Nephron (organoid): ENCODE data around the gene PIN1.

Experiments used
- H3K27ac Mint-ChIP-seq, 3 experiments: 2 replicates each; pipeline ENCODE4 v1.8.0; 2020; ENCODE audit warnings: mixed read lengths in 3 of 3, mild to moderate bottlenecking in 2 of 3, moderate library complexity in 1 of 3
- H3K27me3 Mint-ChIP-seq: 2 replicates; pipeline ENCODE4 v1.8.0; 2021; ENCODE audit warnings: low read depth, mild to moderate bottlenecking, moderate library complexity, mixed read lengths
- H3K36me3 Mint-ChIP-seq: 2 replicates; pipeline ENCODE4 v1.8.0; 2020; ENCODE audit warnings: low read depth, mixed read lengths
- H3K4me1 Mint-ChIP-seq: 2 replicates; pipeline ENCODE4 v1.8.0; 2020; ENCODE audit warnings: mixed read lengths
- H3K4me3 Mint-ChIP-seq, 3 experiments: 2 replicates each; pipeline ENCODE4 v1.8.0; 2020; ENCODE audit warnings: mild to moderate bottlenecking in 3 of 3, mixed read lengths in 3 of 3, moderate library complexity in 2 of 3
- H3K9me3 Mint-ChIP-seq: 2 replicates; pipeline ENCODE4 v1.8.0; 2020; ENCODE audit warnings: mixed read lengths
- TF ChIP-seq, protein P1 (sequence below), 3 experiments: fragments of 200-600 bp; sonication (generic); IDR thresholded peaks; one replicate each; pipeline ENCODE4 v1.5.0; 2021; ENCODE audit warnings: antibody characterized with exemption in 3 of 3; ENCODE audit not compliant: unreplicated experiment in 3 of 3

Gene PIN1

DNA sequence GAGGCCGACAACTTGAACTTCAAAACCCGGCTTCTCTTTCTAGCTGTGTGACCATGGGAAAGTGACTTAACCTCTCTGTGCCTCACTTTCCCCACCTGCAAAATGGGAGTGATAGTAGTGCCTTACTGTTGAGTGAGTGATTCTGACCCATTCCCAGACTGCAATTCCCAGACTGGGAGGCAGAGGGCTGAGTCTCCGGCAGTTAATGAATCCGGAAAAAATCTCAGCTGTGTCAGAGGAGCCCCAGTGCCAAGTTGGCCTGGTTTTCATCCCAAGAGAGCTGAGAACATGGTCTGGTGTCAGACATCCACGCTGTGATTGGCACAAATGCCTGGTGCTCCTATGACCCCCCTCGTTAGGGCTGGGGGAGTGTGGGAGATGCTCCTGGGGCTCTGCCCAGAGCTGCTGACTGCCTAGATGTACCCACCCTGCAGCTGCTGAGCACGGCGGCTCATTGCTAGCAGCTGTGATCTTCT, 50.0 kb downstream of the PIN1 start:
- no peaks in the 10 kb centered on the region for H3K9me3 Mint-ChIP-seq
- H3K4me3 Mint-ChIP-seq: no peak overlapping the region
- H3K27ac Mint-ChIP-seq: peak overlapping the region in 2 of 3 experiments; percentile 79 to 82
- peaks cover 26% of the 10 kb centered on the region for H3K4me1 Mint-ChIP-seq
- H3K36me3 Mint-ChIP-seq: peaks cover 6% of the 10 kb centered on the region
- peaks cover 5% of the 10 kb centered on the region for H3K27me3 Mint-ChIP-seq
- TF ChIP-seq, protein P1, sequence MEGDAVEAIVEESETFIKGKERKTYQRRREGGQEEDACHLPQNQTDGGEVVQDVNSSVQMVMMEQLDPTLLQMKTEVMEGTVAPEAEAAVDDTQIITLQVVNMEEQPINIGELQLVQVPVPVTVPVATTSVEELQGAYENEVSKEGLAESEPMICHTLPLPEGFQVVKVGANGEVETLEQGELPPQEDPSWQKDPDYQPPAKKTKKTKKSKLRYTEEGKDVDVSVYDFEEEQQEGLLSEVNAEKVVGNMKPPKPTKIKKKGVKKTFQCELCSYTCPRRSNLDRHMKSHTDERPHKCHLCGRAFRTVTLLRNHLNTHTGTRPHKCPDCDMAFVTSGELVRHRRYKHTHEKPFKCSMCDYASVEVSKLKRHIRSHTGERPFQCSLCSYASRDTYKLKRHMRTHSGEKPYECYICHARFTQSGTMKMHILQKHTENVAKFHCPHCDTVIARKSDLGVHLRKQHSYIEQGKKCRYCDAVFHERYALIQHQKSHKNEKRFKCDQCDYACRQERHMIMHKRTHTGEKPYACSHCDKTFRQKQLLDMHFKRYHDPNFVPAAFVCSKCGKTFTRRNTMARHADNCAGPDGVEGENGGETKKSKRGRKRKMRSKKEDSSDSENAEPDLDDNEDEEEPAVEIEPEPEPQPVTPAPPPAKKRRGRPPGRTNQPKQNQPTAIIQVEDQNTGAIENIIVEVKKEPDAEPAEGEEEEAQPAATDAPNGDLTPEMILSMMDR (IDR thresholded peaks at IDR 0.05; ENCODE audit: unreplicated experiment in 3 of 3): peak in 2 of 3 experiments; percentile 27 to 32

DNA sequence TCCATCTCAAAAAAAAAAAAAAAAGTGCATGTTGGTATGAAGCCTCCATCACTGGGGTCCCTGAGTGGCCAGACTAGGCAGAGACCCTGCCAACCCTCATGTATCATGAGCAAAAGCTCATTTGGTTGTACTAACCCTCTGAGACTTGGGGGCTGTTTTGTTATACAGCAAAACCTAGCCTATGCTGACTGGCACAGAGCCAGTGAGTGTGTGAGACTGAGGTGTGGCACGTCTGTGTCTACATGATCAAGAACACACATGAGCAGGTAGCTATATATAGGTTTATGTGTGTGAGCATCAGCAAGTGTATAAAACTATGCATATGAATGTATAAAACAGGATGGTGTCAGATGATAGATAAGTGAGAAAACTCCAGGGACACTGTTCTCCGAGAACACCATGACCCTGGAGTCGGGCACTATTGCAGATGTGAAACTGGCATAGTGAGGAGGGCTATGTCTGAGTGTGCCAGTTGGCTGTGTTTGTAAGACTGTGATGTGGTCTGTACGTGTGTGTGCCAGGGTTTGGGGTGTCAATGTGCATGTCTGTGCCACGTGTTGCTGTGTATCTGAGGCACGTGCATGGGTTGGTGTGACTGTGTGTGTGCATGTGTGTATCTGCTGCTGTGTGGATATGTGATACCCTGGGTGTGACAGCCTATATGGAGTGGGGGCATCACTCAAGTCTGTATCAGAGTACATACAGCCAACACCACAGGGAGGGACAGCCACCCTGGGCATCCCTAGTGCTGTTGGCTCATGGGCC, 56.7 kb downstream of the PIN1 start:
- H3K36me3 Mint-ChIP-seq: peaks cover 10% of the 10 kb centered on the region
- H3K4me3 Mint-ChIP-seq: no peak overlapping the region
- peaks cover 8% of the 10 kb centered on the region for H3K4me1 Mint-ChIP-seq
- peaks cover 5% of the 10 kb centered on the region for H3K27me3 Mint-ChIP-seq
- TF ChIP-seq, protein P1 (IDR thresholded peaks at IDR 0.05; ENCODE audit: unreplicated experiment in 3 of 3): no peak
- no peaks in the 10 kb centered on the region for H3K9me3 Mint-ChIP-seq
- H3K27ac Mint-ChIP-seq: no peak overlapping the region
